SH-SY5Y (cell line): Measurements from ENCODE around the gene CMTM5.

Source experiments
- GATA2 ChIP-seq: IDR thresholded peaks from 2 replicates; pipeline ENCODE4 v1.6.1; 2011; ENCODE audit warnings: mild to moderate bottlenecking, low read depth, low read length
- GATA3 ChIP-seq: IDR thresholded peaks from 2 replicates; pipeline ENCODE4 v1.6.1; 2011; ENCODE audit warnings: low read depth, mild to moderate bottlenecking, low read length, moderate library complexity

DNA sequence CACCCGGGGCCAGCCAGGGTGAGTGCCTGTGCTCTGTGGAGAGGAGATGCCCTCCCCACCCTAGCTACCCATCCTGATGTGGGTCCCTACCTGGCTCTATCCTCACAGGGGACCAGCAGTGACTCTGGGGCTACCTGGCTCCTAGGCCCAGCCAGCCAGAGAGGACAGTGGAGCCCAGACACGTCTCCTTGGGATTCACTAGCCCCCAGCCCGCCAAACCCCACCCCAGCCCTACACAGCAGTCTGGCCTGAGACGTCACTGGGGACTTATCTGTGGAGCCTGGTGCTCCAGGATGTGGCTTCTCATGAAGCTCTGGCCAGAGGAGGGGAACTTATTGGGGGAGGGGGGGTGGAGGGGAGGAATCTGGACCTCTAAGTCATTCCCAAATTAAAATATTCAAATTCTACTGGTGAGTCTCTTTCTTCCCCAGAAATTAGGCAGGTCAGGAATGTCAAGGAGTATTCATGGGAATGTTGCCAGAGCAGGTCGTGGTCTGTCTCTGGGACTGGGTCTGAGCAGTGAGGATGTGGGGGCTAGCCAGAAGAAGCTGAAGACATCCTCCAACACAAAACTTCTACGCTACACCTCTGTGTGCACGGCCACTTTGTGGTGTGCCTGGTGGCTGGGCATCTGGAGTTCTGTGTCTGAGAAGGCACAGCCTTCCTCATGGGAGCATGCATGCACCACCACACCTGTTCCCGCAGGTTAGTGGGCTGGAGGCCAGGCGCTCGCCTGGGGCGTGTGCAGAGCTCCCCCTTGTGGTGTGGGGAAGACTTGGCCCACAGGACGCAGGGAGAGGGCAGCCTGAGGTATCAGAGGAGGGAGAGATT, 2.7 kb downstream of the CMTM5 start:
- TF ChIP-seq GATA3 (no peak), GATA2 (no peak)
